ENCODE results near the gene MAEA.

- TF ChIP-seq CTCF (IDR thresholded peaks at IDR 0.05; ENCODE audit: insufficient read depth, low read length, poor library complexity, severe bottlenecking) (no peak), EZH2phosphoT487 (conservative IDR thresholded peaks at IDR 0.05; ENCODE audit: low read length) (no peak)
These were observed 45.4 kb upstream of the MAEA start for GRCh38 chr4:1244081-1244977.
